Measurements from ENCODE around the gene PDE9A.
"Not testable (repeated sequence)": the region's sequence is repeated elsewhere in the genome, so short reads cannot be mapped to it uniquely, and the experiment has no call there.

The PDE9A gene

GRCh38 chr21:42691901-42692559, 38.6 kb downstream of the PDE9A start:
- DNase-seq = no peak

- no peak for DNase-seq
These were observed 39.3 kb downstream of the PDE9A start for GRCh38 chr21:42692688-42693087.

- no peak for DNase-seq
These were observed 41.6 kb downstream of the PDE9A start for GRCh38 chr21:42694751-42695696.

- DNase-seq = no peak
These were observed 42.4 kb downstream of the PDE9A start for GRCh38 chr21:42695697-42696380.

- DNase-seq = no peak
These were observed 43.1 kb downstream of the PDE9A start for GRCh38 chr21:42696501-42697040.

GRCh38 chr21:42698733-42699132, 45.3 kb downstream of the PDE9A start:
- no peak for DNase-seq

- no peak for DNase-seq
These were observed 45.8 kb downstream of the PDE9A start for GRCh38 chr21:42699196-42699595.

- no peak for DNase-seq
These were observed 48.5 kb downstream of the PDE9A start for GRCh38 chr21:42701706-42702456.

GRCh38 chr21:42702720-42703119, 49.3 kb downstream of the PDE9A start:
- no peak for DNase-seq

- DNase-seq = no peak
These were observed 49.9 kb downstream of the PDE9A start for GRCh38 chr21:42703136-42703908.

- no peak for DNase-seq
These were observed 50.5 kb downstream of the PDE9A start for GRCh38 chr21:42703965-42704364.

- no peak for DNase-seq
These were observed 51.4 kb downstream of the PDE9A start for GRCh38 chr21:42704861-42705260.

GRCh38 chr21:42705346-42705745, 51.9 kb downstream of the PDE9A start:
- DNase-seq = no peak

- no peak for DNase-seq
These were observed 52.4 kb downstream of the PDE9A start for GRCh38 chr21:42705746-42706374.

- no peak for DNase-seq
These were observed 53.3 kb downstream of the PDE9A start for GRCh38 chr21:42706765-42707164.

GRCh38 chr21:42707207-42707830, 53.9 kb downstream of the PDE9A start:
- DNase-seq = no peak

GRCh38 chr21:42708107-42708506, 54.7 kb downstream of the PDE9A start:
- DNase-seq = no peak

GRCh38 chr21:42708916-42709315, 55.5 kb downstream of the PDE9A start:
- DNase-seq = not testable (repeated sequence)

- no peak for DNase-seq
These were observed 58.2 kb downstream of the PDE9A start for GRCh38 chr21:42711667-42712066.

GRCh38 chr21:42715427-42715826, 62.0 kb downstream of the PDE9A start:
- DNase-seq = not testable (repeated sequence)

GRCh38 chr21:42716074-42716473, 62.7 kb downstream of the PDE9A start:
- DNase-seq = no peak

Measured in stimulated activated CD8-positive, alpha-beta memory T cell treated with anti-CD3 and anti-CD28 coated beads, Interleukin-4, amount 100 ng/mL, for 48 hours (primary cell).